BLaER1 (cell line): ENCODE data around the gene RHEX.

ENCODE experiments used
- H3K27ac ChIP-seq: shearing (Covaris generic); formaldehyde crosslinking; 2 replicates; pipeline ENCODE4 v1.8.1; 2022
- H3K27me3 ChIP-seq: shearing (Covaris generic); formaldehyde crosslinking; 2 replicates; pipeline ENCODE4 v1.8.1; 2022
- H3K36me3 ChIP-seq: shearing (Covaris generic); formaldehyde crosslinking; 2 replicates; pipeline ENCODE4 v1.8.1; 2022
- H3K4me1 ChIP-seq: shearing (Covaris generic); formaldehyde crosslinking; 2 replicates; pipeline ENCODE4 v1.8.1; 2022
- H3K4me2 ChIP-seq: shearing (Covaris generic); formaldehyde crosslinking; 2 replicates; pipeline ENCODE4 v1.8.1; 2022
- H3K4me3 ChIP-seq: shearing (Covaris generic); formaldehyde crosslinking; 2 replicates; pipeline ENCODE4 v1.8.1; 2022
- H3K9ac ChIP-seq: shearing (Covaris generic); formaldehyde crosslinking; 2 replicates; pipeline ENCODE4 v1.8.1; 2022
- H3K9me3 ChIP-seq: shearing (Covaris generic); formaldehyde crosslinking; 2 replicates; pipeline ENCODE4 v1.8.1; 2022
- H4K20me1 ChIP-seq: shearing (Covaris generic); formaldehyde crosslinking; 2 replicates; pipeline ENCODE4 v1.8.1; 2022
- Cebpa-rat ChIP-seq: shearing (Covaris generic); IDR thresholded peaks from 2 replicates; pipeline ENCODE4 v1.8.1; 2022

RHEX gene

DNA sequence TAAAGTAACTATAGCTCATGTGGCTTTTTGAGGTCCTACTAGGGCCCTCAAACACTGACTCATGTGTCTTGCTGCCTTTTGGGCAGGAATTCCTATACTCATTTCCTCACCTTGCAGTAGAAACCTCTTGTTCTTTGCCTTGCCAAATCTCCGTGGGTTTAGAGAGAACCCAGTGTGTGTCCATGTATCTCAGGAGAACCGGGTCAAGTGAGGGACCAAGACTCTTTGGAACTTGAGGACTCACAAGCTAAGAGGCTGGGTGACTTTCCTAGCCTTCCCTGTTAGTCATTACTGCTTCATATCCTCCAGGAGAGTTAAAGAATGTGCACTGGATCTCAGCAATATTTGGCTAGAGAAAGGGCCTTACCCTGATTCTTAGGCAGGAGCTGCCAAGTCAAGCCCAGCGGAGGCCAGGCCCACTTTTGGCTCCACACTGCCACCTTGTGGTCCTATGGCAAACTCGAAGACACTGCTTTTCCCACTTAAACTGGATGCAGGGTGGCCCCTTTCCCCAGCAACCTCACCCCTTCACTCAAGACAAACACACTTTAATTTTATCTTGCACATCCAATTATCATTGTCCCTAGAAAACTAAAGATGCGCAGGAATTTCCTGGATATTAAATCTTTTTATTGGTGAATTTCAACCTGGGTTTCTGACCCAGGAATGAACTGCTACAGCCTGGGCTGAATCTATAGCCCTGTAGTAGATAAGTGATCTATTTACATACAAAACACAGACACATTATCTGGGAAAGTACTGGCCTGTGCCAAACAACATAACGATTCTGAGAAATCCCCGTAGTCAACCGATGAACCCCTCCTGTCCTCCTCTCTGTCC is 53.6 kb downstream of the RHEX start:
- Histone ChIP-seq H3K9me3 (no peaks in the 10 kb centered on the region), H3K36me3 (no peaks in the 10 kb centered on the region), H3K4me3 (no peak overlapping the region), H3K4me2 (no peak overlapping the region), H3K4me1 (peaks cover 14% of the 10 kb centered on the region), H3K9ac (no peak overlapping the region), H4K20me1 (no peaks in the 10 kb centered on the region), H3K27me3 (no peaks in the 10 kb centered on the region), H3K27ac (no peak overlapping the region)
- TF ChIP-seq Cebpa-rat = no peak

- H3K9me3 ChIP-seq = no peaks in the 10 kb centered on the region
- H3K4me3 ChIP-seq = no peak overlapping the region
- TF ChIP-seq Cebpa-rat = no peak
- H3K27me3 ChIP-seq = no peaks in the 10 kb centered on the region
- H3K4me2 ChIP-seq = no peak overlapping the region
- peaks cover 8% of the 10 kb centered on the region for H3K4me1 ChIP-seq
- no peaks in the 10 kb centered on the region for H4K20me1 ChIP-seq
- no peaks in the 10 kb centered on the region for H3K36me3 ChIP-seq
- H3K27ac ChIP-seq = no peak overlapping the region
- H3K9ac ChIP-seq = no peak overlapping the region
Observed at GRCh38 chr1:206107168-206107544, 54.2 kb downstream of the RHEX start.

DNA sequence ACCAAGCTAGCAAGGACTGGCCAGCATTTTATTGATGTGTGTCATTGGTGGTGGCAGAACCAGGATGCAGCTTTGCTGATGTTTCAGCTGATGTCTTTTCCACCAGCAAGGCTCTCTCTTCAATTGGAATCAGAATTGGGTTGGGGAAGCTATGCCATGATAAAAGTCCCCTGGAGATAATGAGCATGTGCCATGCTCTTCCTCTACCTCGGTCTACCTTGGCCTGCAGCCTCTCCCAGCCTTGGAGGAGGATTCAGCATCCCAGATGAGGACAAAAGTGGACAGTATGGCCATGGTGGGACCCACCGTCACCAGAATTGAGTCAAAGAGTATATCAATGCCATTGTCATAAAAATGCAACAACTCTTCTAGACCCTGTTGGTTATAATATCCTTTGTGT is 55.7 kb downstream of the RHEX start:
- Histone ChIP-seq H4K20me1 (no peaks in the 10 kb centered on the region), H3K9ac (no peak overlapping the region), H3K36me3 (no peaks in the 10 kb centered on the region), H3K4me3 (no peak overlapping the region), H3K9me3 (no peaks in the 10 kb centered on the region), H3K27ac (no peak overlapping the region), H3K4me2 (no peak overlapping the region), H3K27me3 (no peaks in the 10 kb centered on the region), H3K4me1 (peaks cover 5% of the 10 kb centered on the region; the same call in 1 of the 2 replicates)
- no peak for TF ChIP-seq Cebpa-rat

DNA sequence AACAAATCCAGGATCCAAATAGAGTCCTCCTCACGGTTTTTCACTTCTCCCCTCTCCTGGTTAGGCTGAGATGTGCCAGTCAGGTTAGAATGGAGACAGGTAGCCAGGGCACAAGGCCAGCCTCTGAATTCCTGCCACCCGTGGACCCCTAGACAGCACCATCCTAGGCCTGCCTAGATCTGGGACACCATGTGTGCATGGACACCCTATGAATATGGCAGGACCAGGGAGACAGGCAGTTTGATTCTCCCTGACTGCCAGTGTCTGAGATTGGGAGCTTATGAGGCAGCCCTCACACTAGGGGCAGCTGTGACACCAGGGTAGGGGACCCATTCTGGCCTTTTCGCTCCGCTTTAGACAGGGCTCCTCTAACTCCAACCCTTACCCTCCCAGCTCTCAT is 56.7 kb downstream of the RHEX start:
- Histone ChIP-seq H3K9me3 (no peaks in the 10 kb centered on the region), H3K4me2 (no peak overlapping the region), H3K9ac (no peak overlapping the region), H3K4me3 (no peak overlapping the region), H3K27ac (no peak overlapping the region), H3K36me3 (no peaks in the 10 kb centered on the region), H3K4me1 (peaks cover 5% of the 10 kb centered on the region; the same call in 1 of the 2 replicates), H3K27me3 (peaks cover under 1% of the 10 kb centered on the region; the same call in 1 of the 2 replicates), H4K20me1 (no peaks in the 10 kb centered on the region)
- no peak for TF ChIP-seq Cebpa-rat

DNA sequence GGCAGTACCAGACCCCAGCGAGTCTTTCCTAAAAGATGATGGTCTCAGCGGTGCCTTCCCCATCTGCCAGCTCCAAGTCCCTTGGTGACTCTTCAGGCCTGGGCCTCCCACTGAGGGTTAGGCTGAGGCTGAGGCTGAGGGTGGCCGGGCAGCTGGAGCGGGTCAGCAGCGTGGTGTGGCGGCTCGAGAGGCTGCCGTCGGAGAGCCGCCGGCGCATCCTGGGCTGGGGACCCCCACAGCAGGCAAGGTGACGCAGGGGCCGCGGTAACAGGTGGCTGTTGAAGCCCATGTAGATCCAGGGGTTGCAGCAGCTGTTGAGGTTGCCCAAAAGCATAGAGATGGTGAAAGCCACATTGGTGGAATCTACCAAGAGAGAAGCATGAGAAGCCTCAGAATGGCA is 57.2 kb downstream of the RHEX start:
- Histone ChIP-seq H3K9me3 (no peaks in the 10 kb centered on the region), H3K4me1 (peaks cover 5% of the 10 kb centered on the region; the same call in 1 of the 2 replicates), H3K36me3 (no peaks in the 10 kb centered on the region), H3K27me3 (peaks cover 5% of the 10 kb centered on the region; the same call in 1 of the 2 replicates), H3K27ac (no peak overlapping the region), H3K9ac (no peak overlapping the region), H3K4me3 (no peak overlapping the region), H4K20me1 (no peaks in the 10 kb centered on the region), H3K4me2 (no peak overlapping the region)
- no peak for TF ChIP-seq Cebpa-rat

DNA sequence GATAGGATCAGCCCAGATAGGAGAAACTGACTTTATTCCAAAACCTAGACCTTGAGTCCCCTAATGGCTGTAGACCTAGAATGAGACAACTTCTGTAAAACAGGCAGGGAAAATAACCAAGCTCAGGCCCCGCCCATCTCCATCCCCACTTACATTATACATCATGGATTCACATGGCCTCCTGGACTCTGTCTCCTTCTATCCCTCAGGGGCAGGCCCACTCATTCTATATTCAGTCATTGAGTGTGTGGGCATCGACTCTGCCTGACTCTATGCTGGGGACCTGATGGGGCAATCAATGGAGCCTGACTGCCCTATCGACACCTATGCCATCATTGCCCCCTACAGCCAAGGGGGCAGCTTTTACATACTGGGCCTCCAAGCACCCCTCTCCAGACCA is 57.8 kb downstream of the RHEX start:
- Histone ChIP-seq H3K36me3 (no peaks in the 10 kb centered on the region), H3K9me3 (no peaks in the 10 kb centered on the region), H3K9ac (no peak overlapping the region), H4K20me1 (no peaks in the 10 kb centered on the region), H3K4me2 (no peak overlapping the region), H3K27ac (no peak overlapping the region), H3K4me3 (no peak overlapping the region), H3K4me1 (peaks cover 5% of the 10 kb centered on the region; the same call in 1 of the 2 replicates), H3K27me3 (peaks cover 8% of the 10 kb centered on the region; the same call in 1 of the 2 replicates)
- no peak for TF ChIP-seq Cebpa-rat

GRCh38 chr1:206111271-206111927 is 58.4 kb downstream of the RHEX start:
- no peaks in the 10 kb centered on the region for H4K20me1 ChIP-seq
- peaks cover 11% of the 10 kb centered on the region for H3K27me3 ChIP-seq
- H3K4me2 ChIP-seq = no peak overlapping the region

GRCh38 chr1:206112600-206113301 is 59.8 kb downstream of the RHEX start:
- no peaks in the 10 kb centered on the region for H3K36me3 ChIP-seq
- no peak overlapping the region for H3K27ac ChIP-seq
- no peak for TF ChIP-seq Cebpa-rat
- peaks cover 25% of the 10 kb centered on the region for H3K27me3 ChIP-seq
- H3K4me2 ChIP-seq = no peak overlapping the region
- H3K9ac ChIP-seq = no peak overlapping the region
- no peaks in the 10 kb centered on the region for H3K9me3 ChIP-seq
- no peaks in the 10 kb centered on the region for H4K20me1 ChIP-seq
- no peak overlapping the region for H3K4me3 ChIP-seq
- H3K4me1 ChIP-seq = peaks cover 10% of the 10 kb centered on the region

More at GRCh38 chr1:206111271-206111927, 58.4 kb downstream of the RHEX start:
- Histone ChIP-seq H3K9me3 (no peaks in the 10 kb centered on the region), H3K36me3 (no peaks in the 10 kb centered on the region), H3K9ac (no peak overlapping the region), H3K4me1 (peaks cover under 1% of the 10 kb centered on the region; the same call in 1 of the 2 replicates), H3K27ac (no peak overlapping the region), H3K4me3 (no peak overlapping the region)
- TF ChIP-seq Cebpa-rat = no peak

- Histone ChIP-seq H3K4me1 (peaks cover 13% of the 10 kb centered on the region), H4K20me1 (no peaks in the 10 kb centered on the region), H3K27ac (no peak overlapping the region), H3K36me3 (no peaks in the 10 kb centered on the region), H3K9ac (no peak overlapping the region), H3K4me3 (no peak overlapping the region), H3K4me2 (no peak overlapping the region), H3K27me3 (peaks cover 42% of the 10 kb centered on the region), H3K9me3 (no peaks in the 10 kb centered on the region)
- TF ChIP-seq Cebpa-rat = no peak
Observed at GRCh38 chr1:206114692-206115640, 62.0 kb downstream of the RHEX start.
